ENCODE measurements around the gene PRM2.
"Not testable (repeated sequence)": the region's sequence is repeated elsewhere in the genome, so short reads cannot be mapped to it uniquely, and the experiment has no call there.

The PRM2 gene

DNA sequence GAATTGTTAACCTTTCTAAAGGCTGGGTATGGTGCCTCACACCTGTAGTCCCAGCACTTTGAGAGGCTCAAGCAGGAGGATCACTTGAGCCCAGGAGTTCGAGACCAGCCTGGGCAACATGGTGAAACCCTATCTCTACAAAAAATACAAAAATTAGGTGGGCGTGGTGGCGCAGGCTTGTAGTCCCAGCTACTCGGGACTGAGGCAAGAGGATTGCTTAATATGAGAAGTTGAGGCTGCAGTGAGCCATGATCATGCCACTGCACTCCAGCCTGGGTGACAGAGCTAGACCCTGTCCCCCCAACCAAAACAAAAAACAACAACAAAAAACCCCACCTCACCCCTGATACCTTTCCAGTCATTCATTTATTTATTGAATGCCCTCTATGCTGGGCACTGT, 13.4 kb upstream of the PRM2 start:
- not testable (repeated sequence) for DNase-seq (ENCODE audit: low spot score)

DNA sequence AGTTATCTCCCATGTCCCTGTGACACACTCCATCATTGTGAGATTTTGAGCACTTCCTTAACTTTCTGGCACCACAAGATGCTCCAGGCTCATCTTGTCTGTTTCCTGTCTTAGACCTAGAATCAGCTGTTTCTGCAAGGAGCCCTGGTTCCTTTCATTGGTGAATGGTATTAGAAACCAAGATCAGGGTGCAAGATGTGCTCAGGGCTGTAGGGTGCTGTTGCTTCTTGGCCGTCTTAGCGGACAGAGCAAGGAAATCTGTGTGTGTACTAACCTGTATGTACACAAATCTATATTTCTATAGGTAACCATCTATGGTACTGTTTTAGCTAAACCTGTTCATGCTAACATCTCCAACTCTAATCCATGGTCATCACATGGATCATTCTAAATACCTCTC, 12.9 kb upstream of the PRM2 start:
- DNase-seq (ENCODE audit: low spot score) = no peak

DNA sequence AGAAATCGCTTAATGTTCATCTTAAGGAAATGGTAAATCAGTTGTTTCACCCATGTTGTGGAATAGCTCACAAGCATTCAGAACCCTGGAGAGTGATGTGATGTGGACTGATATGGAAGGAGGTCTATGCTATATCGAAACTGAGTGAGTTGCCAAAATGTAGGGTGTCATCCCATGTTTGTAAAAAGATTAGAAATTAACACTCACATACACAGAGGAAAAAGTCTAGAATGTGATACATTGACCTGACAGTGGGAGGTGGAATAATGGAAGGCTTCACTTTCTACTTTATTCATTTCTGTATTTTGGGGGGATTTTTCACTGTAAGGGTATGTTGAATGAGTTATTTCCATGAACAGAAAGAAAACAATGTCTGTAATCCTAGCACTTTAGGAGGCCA, 9.6 kb upstream of the PRM2 start:
- no peak for DNase-seq (ENCODE audit: low spot score)

- DNase-seq (ENCODE audit: low spot score) = no peak
Observed at GRCh38 chr16:11283820-11284248, 7.6 kb upstream of the PRM2 start.

- no peak for DNase-seq (ENCODE audit: low spot score)
Observed at GRCh38 chr16:11280616-11281522, 4.6 kb upstream of the PRM2 start, which contains the start of gene PRM1. PRM1 (minus strand) TSS chr16:11281330; CDS start chr16:11281238, 92 bp downstream.

GRCh38 chr16:11278681-11279628, 2.7 kb upstream of the PRM2 start:
- DNase-seq (ENCODE audit: low spot score) = no peak

- DNase-seq (ENCODE audit: low spot score) = no peak
Observed at GRCh38 chr16:11277607-11278337, 1.5 kb upstream of the PRM2 start.

- no peak for DNase-seq (ENCODE audit: low spot score)
Observed at GRCh38 chr16:11276896-11277593, 765 bp upstream of the PRM2 start.

- no peak for DNase-seq (ENCODE audit: low spot score)
Observed at GRCh38 chr16:11274964-11275363, 1.3 kb downstream of the PRM2 start.

- no peak for DNase-seq (ENCODE audit: low spot score)
Observed at GRCh38 chr16:11273721-11274324, 2.5 kb downstream of the PRM2 start.

DNA sequence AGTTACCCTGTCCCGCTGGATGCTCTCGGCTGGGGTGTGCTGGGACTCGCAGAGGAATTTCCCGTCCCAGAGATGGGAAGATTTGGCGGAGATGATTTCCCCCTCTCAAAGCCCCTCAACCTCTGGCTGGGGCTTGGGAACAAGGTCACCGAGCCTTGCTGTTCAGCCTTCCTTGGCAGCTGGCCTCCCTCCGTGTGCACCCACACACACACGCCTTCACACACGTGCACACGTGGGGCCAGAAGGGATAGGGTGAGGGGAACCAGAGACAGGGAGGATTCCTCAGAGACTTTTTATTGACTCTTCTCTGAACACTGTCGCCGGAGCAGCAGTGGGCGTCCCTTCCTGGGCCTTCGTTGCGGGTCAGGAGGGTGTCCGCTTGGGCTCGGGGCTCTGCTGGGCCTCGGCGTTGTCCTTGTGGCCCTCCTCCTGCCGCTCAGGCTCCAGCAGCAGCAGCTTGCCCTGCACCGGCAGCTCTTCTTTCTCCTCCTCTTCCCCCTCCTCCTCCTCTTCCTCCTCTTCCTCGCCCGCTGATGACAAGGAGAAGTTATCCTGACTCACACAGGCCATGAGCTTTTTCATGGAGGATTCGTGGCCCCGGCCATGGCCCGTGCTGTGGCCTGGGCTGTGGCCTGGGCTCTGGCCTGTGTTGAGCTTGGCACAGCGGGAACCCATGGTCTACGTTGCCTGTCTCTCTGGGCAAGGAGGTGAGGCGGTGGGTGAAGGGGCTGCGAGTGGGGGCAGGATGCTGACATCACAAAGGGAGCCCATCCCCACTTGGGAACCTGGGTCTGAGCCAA, 3.2 kb downstream of the PRM2 start, which contains the start of gene PRM3:
Gene PRM3 (minus strand): TSS at position 709 of the 800 bp plus-strand sequence. CDS start 34 bp downstream, at position 675.
- DNase-seq (ENCODE audit: low spot score) = no peak

DNA sequence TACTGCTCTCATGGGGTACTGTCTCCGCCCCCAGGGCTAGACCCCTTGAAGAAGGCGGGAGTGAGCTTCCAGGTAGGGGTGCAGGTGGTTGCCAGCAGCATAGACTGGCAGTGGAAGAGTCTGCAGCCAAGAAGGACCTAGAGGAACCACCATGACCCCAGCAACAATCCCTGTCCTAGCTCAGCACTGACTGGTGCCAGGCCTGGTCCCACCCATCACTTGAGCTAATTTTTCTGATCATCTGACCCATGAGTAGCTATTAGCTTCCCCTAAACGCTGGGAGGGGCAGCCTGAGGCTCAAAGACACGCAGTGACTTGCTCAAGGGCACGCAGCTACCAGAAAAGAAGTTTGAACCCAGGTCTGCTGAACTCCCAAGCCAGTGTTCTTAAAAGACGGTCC, 3.8 kb downstream of the PRM2 start:
- no peak for DNase-seq (ENCODE audit: low spot score)

GRCh38 chr16:11271610-11272009, 4.7 kb downstream of the PRM2 start:
- no peak for DNase-seq (ENCODE audit: low spot score)

- DNase-seq (ENCODE audit: low spot score) = no peak
Observed at GRCh38 chr16:11270602-11271162, 5.6 kb downstream of the PRM2 start.

- no peak for DNase-seq (ENCODE audit: low spot score)
Observed at GRCh38 chr16:11268921-11269375, 7.3 kb downstream of the PRM2 start, which contains the start of gene TNP2. TNP2 (minus strand) TSS chr16:11269325; CDS start chr16:11269262, 63 bp downstream.

GRCh38 chr16:11265124-11265523, 11.2 kb downstream of the PRM2 start:
- DNase-seq (ENCODE audit: low spot score) = no peak

- no peak for DNase-seq (ENCODE audit: low spot score)
Observed at GRCh38 chr16:11264155-11264832, 12.0 kb downstream of the PRM2 start.

- no peak for DNase-seq (ENCODE audit: low spot score)
Observed at GRCh38 chr16:11263737-11264136, 12.5 kb downstream of the PRM2 start.

DNA sequence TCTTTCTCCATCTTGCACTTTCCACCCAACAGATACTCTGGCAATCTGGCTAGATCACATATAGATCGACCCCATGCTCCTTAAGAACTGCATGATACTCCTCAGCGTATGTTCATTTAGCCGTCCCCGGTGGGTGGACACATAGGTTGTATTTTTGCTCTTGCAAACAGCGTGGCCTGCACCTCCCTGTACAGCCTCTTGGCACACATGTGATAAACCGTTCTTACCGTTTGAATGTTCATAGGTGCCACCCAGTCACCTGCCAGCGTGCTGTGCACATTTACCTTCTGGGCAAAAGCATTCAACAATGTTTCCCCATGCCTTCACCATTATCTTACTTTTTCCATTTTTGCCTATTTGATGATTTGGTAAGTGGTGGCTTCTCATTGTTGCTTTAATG, 13.4 kb downstream of the PRM2 start:
- DNase-seq (ENCODE audit: low spot score) = no peak

Data from HuH-7.5 (cell line).